ACC112 (cell line): Measurements from ENCODE around the gene PFDN6.
"Not testable (repeated sequence)": the region's sequence is repeated elsewhere in the genome, so short reads cannot be mapped to it uniquely, and the experiment has no call there.

Experiments
- H2AFZ ChIP-seq: fragments of 200-600 bp; sonication (generic); one replicate; pipeline ENCODE4 v1.6.0; 2017; ENCODE audit warnings: antibody characterized with exemption, low read length; ENCODE audit not compliant: unreplicated experiment
- H3K27ac ChIP-seq: fragments of 200-600 bp; sonication (generic); 2 replicates; pipeline ENCODE4 v1.5.1; 2014; ENCODE audit warnings: low read depth, mild to moderate bottlenecking, antibody characterized with exemption, low read length, moderate library complexity
- H3K27me3 ChIP-seq: fragments of 200-600 bp; sonication (generic); 2 replicates; pipeline ENCODE4 v1.6.1; 2014; ENCODE audit warnings: mild to moderate bottlenecking, antibody characterized with exemption, low read length, moderate library complexity, mixed read lengths; ENCODE audit not compliant: insufficient read depth
- H3K36me3 ChIP-seq: fragments of 200-600 bp; sonication (generic); 2 replicates; pipeline ENCODE4 v1.6.1; 2016; ENCODE audit warnings: mild to moderate bottlenecking, antibody characterized with exemption, low read length, moderate library complexity, mixed read lengths; ENCODE audit not compliant: insufficient read depth
- H3K4me1 ChIP-seq: fragments of 200-600 bp; sonication (generic); one replicate; pipeline ENCODE4 v1.6.1; 2016; ENCODE audit warnings: low read length, mixed read lengths; ENCODE audit not compliant: insufficient read depth, unreplicated experiment, control insufficient read depth
- H3K4me3 ChIP-seq: fragments of 200-600 bp; sonication (generic); 2 replicates; pipeline ENCODE4 v1.5.1; 2014; ENCODE audit warnings: mild to moderate bottlenecking, low read depth, low read length
- H3K79me2 ChIP-seq: fragments of 200-600 bp; sonication (generic); one replicate; pipeline ENCODE4 v1.6.0; 2016; ENCODE audit warnings: low read length; ENCODE audit not compliant: control insufficient read depth, unreplicated experiment, insufficient read depth

Gene PFDN6

DNA sequence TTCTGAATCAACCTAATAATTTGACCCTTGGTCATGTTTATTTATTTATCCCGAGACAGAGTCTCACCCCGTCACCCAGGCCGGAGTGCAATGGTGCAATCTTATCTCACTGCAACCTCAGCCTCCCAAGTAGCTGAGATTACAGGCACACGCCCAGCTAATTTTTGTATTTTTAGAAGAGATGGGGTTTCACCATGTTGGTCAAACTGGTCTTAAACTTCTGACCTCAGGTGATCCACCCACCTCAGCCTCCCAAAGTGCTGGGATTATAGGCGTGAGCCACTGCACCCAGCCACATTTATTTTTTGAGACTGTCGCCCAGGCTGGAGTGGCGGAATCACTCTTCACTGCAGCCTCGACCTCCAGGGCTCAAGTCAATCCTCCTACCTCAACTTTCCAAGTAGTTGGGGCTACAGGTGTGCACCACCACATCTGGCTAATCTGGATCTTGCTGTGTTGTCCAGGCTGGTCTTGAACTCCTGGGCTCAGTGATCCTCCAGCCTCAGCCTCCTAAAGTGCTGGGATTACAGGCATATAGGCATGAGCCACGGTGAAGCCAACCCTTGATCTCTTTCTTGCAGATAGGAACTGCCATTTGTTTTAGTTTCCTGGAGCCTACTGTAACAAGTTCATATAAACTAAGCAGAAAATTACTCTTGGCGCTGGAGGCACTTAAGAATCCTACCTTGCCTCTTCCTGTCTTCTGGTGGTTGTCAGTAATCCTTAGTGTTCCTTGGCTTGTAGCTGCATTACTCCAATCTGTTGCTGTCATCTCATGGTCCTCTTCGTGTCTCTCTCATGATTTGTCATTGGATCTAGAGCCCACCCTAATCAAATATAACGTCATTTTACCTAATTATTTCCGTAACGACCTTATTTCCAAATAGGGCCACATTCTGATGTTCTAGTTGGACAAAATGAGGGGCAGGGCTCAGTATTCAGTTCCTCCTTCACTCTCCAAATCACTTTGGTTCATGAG is 15.2 kb upstream of the PFDN6 start:
- Histone ChIP-seq H2AFZ (no peak overlapping the region), H3K79me2 (peaks cover 54% of the 10 kb centered on the region), H3K4me3 (peak overlapping the region; percentile 89), H3K4me1 (peaks cover 30% of the 10 kb centered on the region), H3K27ac (peak overlapping the region; percentile 63), H3K27me3 (no peaks in the 10 kb centered on the region), H3K36me3 (peaks cover 33% of the 10 kb centered on the region)

DNA sequence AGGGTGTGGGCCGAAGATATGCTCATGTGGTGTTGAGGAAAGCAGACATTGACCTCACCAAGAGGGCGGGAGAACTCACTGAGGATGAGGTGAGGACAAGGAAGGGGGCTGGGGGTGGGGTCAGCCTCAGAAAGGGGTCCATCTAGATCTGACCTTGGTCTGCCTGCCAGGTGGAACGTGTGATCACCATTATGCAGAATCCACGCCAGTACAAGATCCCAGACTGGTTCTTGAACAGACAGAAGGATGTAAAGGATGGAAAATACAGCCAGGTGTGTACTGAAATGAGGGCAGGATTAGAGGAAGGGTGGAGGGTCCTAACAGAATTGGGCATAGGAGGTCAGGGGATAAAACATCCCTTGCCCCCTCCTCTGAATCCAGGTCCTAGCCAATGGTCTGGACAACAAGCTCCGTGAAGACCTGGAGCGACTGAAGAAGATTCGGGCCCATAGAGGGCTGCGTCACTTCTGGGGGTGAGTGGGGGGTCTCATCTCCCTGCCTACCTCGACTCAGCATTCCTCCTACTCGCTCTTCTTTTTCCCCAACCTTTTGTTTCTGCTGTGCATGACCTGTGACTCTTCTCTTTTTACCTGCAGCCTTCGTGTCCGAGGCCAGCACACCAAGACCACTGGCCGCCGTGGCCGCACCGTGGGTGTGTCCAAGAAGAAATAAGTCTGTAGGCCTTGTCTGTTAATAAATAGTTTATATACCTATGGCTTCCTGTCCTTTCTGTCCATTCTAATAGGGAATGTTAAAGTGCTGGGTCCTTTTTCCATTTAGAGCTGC is 13.4 kb upstream of the PFDN6 start:
- not testable (repeated sequence) for H2AFZ ChIP-seq, H3K27me3 ChIP-seq
- Histone ChIP-seq H3K4me1 (peaks cover 30% of the 10 kb centered on the region), H3K79me2 (peaks cover 42% of the 10 kb centered on the region), H3K4me3 (peak overlapping the region; percentile 89), H3K36me3 (peaks cover 33% of the 10 kb centered on the region), H3K27ac (peak overlapping the region; percentile 55; the same call in 1 of the 2 replicates)

DNA sequence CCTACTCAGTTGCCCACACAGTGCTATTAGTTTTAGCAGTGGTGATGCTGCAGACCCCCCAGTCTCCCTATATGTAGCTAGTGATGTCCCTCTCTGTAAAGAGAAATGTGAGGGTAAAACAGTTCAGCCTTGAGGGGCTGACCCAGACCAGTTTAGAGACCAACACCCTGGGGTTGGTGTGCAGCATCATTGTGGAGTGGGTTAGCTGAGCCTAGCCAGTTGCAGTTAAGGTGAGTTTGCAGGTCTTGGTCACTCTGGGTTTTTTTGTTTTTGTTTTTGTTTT is 12.9 kb upstream of the PFDN6 start:
- peaks cover 33% of the 10 kb centered on the region for H3K36me3 ChIP-seq
- H3K79me2 ChIP-seq, result peaks cover 38% of the 10 kb centered on the region
- H2AFZ ChIP-seq, result no peak overlapping the region
- peak overlapping the region; percentile 55 for H3K27ac ChIP-seq
- peaks cover 30% of the 10 kb centered on the region for H3K4me1 ChIP-seq
- H3K27me3 ChIP-seq, result no peaks in the 10 kb centered on the region
- peak overlapping the region; percentile 67 for H3K4me3 ChIP-seq

DNA sequence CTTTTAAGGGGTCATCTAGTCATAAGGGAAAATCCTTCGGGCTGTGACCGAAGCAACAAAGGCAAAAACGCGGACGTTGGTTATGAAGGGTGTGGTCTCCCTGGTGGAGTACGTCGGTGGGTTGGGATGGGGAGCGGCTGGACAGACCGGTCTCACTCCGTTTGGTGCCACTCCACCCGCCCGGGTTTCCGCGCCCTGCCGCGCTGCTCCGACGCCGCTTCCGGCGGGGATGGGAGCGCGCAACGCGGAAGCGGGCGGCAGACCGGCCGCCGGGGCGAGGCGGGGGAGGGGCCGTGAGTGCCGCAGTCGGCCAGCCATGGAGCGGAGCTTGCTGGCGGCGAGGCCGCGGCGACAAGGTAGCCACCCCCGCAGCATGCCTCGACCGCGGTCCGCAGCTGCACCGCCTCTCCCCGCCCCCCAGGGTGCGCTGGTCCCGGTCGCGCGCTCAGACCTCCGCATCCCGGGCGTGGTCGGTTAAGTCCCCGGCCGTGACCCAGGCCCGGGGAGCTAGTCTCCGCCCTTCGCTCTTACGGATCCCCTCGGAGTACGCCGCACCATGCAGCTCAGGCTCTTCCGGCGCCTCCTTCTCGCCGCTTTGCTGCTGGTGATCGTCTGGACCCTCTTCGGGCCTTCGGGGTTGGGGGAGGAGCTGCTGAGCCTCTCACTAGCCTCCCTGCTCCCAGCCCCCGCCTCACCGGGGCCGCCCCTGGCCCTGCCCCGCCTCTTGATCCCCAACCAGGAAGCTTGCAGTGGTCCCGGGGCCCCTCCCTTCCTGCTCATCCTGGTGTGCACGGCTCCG is 12.3 kb upstream of the PFDN6 start, which contains the start of gene B3GALT4:
Gene B3GALT4, plus strand, starts transcription at position 260 of the 799 bp plus-strand sequence. Its CDS starts 297 bp downstream, at position 557.
- no peak within 1 kb of the TSS for H2AFZ ChIP-seq
- H3K27ac ChIP-seq, result peak within 1 kb of the TSS; percentile 55
- H3K36me3 ChIP-seq, result peaks cover 33% of the 10 kb centered on the region
- peaks cover 30% of the 10 kb centered on the region for H3K4me1 ChIP-seq
- H3K4me3 ChIP-seq, result peak within 1 kb of the TSS; percentile 67
- H3K27me3 ChIP-seq, result no peaks in the 10 kb centered on the region
- H3K79me2 ChIP-seq, result peaks cover 36% of the 10 kb centered on the region

DNA sequence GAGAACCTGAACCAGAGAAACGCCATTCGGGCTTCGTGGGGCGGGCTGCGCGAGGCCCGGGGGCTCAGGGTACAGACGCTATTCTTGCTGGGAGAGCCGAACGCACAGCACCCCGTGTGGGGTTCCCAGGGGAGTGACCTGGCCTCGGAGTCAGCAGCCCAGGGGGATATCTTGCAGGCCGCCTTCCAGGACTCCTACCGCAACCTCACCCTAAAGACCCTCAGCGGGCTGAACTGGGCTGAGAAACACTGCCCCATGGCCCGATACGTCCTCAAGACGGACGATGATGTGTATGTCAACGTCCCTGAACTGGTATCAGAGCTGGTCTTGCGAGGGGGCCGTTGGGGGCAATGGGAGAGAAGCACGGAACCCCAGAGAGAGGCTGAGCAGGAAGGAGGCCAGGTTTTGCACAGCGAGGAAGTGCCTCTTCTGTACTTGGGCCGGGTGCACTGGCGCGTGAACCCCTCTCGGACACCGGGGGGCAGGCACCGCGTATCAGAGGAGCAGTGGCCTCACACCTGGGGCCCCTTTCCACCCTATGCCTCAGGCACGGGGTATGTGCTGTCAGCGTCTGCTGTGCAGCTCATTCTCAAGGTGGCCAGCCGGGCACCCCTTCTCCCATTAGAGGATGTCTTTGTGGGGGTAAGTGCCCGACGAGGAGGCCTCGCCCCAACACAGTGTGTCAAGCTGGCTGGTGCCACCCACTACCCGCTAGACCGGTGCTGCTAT is 11.6 kb upstream of the PFDN6 start:
- peaks cover 28% of the 10 kb centered on the region for H3K36me3 ChIP-seq
- no peak overlapping the region for H2AFZ ChIP-seq
- peak overlapping the region; percentile 67 for H3K4me3 ChIP-seq
- H3K27ac ChIP-seq, result peak overlapping the region; percentile 55; the same call in 1 of the 2 replicates
- H3K79me2 ChIP-seq, result peaks cover 28% of the 10 kb centered on the region
- no peaks in the 10 kb centered on the region for H3K27me3 ChIP-seq
- H3K4me1 ChIP-seq, result peaks cover 30% of the 10 kb centered on the region

DNA sequence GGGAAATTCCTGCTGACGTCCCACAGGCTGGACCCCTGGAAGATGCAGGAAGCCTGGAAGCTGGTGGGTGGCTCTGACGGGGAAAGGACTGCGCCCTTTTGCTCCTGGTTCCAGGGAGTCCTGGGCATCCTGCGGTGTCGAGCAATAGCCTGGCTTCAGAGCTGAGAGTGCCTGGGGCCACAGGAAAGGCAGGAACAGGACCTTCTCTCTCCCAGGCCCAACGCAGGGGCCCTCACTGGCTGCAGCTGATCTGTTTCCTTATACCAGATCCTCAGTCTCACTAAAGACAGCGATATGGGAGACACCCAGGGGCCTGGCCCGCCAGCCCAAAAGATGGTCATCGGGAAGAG is 11.0 kb upstream of the PFDN6 start:
- Histone ChIP-seq H3K36me3 (peaks cover 22% of the 10 kb centered on the region), H3K79me2 (peaks cover 23% of the 10 kb centered on the region), H3K27me3 (no peaks in the 10 kb centered on the region), H3K27ac (no peak overlapping the region), H3K4me3 (no peak overlapping the region), H2AFZ (no peak overlapping the region), H3K4me1 (peaks cover 30% of the 10 kb centered on the region)

DNA sequence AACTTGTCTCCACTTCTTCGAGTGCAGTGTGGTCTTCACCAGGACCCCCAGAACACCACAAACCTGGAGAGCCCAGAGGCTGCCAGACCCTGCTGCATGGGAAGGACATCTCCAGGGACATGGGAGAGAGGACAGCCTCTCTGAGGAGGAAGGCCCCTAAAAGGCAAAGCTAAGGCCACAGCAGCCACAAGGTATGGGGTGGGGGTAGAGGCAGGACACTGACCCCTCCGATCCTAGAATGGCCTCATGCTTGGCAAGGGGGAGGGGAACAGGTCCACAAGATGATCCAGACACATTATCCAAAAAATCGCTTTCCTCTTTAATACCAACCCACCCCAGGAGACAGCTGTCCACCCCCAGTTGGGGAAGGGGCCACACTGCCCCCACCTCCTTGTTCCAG is 10.6 kb upstream of the PFDN6 start:
- Histone ChIP-seq H3K27me3 (no peaks in the 10 kb centered on the region), H3K4me1 (peaks cover 30% of the 10 kb centered on the region), H2AFZ (no peak overlapping the region), H3K27ac (no peak overlapping the region), H3K4me3 (no peak overlapping the region), H3K79me2 (peaks cover 18% of the 10 kb centered on the region), H3K36me3 (peaks cover 19% of the 10 kb centered on the region)

DNA sequence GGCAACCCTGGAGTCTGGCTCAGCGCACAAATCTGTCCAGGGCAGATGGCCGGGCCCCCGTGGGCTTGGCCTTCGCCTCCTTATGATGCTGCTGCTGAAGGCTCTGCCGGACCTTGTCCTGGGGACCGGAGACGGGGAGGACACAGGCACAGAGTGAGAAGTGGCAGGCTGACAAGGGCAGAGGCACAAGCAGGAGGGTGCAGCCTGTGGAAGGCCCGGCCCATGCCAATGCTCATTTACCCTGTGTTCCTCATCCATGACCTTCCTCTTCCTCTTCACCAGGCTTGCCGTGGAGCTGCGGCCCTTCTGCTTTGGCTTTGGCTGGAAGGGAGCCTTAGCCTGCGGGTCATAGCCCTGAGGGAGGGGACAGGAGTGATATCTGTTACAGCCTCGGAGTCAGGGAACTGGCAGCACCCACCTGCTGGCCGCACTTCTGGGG is 10.1 kb upstream of the PFDN6 start:
- Histone ChIP-seq H3K4me3 (no peak overlapping the region), H3K79me2 (peaks cover 13% of the 10 kb centered on the region), H3K36me3 (peaks cover 17% of the 10 kb centered on the region), H2AFZ (no peak overlapping the region), H3K27ac (no peak overlapping the region), H3K4me1 (peaks cover 25% of the 10 kb centered on the region), H3K27me3 (no peaks in the 10 kb centered on the region)

DNA sequence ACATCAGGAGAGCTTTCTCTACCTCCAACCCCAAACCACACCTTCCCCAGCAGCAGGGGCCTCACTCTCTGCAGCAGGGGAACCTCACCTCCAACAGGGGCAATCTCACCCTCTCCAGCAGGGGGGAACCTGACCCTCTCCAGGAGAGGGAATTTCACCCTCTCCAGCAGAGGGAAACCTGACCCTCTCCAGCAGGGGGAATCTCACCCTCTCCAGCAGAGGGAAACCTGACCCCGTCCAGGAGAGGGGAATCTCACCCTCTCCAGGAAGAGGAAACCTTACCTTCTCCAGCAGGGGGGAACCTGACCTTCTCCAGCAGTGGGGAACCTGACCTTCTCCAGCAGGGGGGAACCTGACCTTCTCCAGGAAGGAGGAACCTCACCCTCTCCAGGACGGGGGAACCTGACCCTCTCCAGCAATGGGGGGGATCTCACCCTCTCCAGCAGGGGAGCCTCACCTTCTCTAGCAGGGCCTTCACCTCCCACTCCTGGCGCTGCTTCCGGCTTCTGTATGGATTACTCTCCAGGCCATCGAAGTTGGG is 9.4 kb upstream of the PFDN6 start:
- Histone ChIP-seq H3K79me2 (peaks cover 6% of the 10 kb centered on the region), H2AFZ (no peak overlapping the region), H3K4me1 (peaks cover 17% of the 10 kb centered on the region), H3K36me3 (peaks cover 16% of the 10 kb centered on the region), H3K4me3 (no peak overlapping the region), H3K27me3 (no peaks in the 10 kb centered on the region), H3K27ac (no peak overlapping the region)
